NCI-H82 treated with DMSO at 0.1 percent for 48 hours (cell line): Measurements from ENCODE around the gene TRIP6.

Experiments
- DNase-seq: peaks from one replicate; lab custom pipeline; 2025; ENCODE audit not compliant: unreplicated experiment; lab: John Stamatoyannopoulos, UW

The TRIP6 gene

DNA sequence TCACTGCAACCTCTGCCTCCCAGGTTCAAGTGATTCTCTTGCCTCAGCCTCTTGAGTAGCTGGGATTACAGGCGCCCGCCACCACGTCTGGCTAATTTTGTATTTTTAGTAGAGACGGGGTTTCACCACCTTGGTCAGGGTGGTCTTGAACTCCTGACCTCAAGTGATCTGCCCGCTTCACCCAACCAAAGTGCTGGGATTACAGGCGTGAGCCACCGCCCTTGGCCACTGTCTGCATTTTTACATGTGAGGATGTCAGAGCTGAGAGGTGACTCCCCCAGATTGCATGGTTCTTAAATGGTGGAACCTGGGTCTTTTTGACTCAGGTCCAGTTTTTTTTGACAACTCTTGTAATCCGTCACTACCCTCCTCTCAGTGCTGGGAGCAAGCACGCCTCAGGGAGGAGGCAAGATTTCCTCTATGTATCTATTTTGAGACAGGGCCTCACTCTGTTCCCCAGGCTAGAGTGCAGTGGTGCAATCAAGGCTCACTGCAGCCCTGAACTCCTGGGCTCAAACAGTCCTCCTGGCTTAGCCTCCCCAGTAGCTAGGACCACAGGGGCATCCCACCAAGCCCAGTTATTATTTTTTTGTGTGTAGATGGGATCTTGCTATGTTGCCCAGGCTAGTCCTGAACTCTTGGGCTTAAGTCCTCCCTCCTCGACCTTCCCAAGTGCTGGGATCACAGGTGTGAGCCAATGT, 6.6 kb downstream of the TRIP6 start:
- DNase-seq = no peak

DNA sequence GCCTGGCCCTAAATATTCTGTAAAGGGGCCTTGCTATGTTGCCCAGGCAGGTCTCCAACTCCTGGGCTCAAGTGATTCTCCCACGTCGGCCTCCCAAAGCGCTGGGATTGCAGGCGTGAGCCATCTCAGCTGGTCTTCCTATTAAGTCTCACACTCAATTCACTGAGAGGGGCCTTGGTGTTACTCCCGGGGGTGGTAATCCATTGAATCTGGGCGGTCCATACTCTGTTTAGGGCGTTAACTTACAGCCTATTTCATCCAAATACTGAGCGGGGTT, 7.1 kb downstream of the TRIP6 start:
- DNase-seq = no peak

DNA sequence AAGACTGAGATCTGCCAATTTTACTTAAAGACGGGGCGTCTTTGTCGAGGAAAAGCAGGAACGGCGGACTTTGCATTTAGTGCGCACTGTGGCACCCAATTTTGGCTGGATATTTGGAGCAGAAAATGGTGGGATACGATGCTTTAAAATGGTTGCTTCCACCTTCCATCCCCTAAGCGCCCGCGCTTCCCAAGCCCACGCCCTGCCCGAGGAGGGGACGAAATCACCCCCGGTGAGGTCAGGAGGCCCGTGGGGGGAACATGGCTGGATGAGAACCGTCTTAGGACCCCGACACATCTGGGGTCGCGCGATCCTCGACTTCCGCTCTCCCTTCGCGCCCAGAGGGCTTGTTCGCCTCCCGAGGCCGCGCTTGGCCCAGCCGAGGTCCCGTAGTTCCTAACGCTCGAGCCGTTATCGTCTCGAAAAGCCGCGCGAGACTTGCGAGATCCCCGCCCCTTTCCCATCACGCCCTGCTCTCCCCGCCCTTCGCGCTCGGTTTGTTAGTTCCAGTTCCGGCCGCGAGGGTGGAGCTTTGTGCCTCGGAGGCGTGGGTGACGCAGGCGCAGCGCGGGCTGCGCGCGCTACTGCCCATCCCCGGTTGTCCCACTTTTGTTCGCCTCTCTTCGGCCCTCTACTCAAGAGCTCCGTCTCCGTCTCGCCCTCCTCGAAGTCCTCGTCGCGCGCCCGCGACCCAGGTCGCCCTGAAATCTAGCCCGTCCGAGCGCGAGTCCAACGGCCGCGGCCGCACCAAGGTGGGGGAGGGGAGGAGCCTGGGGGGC, 7.6 kb downstream of the TRIP6 start, which contains the start of gene SRRT:
SRRT (plus strand) TSS at position 527 of the 779 bp plus-strand sequence. CDS start 488 bp downstream, outside the sequence.
- DNase-seq = peak; percentile 89

DNA sequence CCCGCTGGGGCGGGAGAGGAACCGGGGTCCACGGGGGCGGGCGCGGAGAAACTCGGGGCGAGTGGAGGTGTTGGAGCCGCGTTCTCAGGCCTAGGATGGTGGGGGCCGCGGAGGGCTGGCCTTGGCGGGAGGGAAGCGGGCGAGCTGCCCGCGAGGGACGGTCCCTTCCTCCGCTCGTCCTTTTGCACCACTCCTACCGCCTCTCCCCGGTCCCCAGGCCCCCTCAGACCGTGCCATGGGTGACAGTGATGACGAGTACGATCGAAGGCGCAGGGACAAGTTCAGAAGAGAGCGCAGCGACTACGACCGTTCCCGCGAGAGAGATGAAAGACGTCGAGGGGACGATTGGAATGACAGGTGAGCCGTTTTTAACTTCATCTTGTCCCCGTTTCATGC, 8.2 kb downstream of the TRIP6 start:
- DNase-seq = no peak

DNA sequence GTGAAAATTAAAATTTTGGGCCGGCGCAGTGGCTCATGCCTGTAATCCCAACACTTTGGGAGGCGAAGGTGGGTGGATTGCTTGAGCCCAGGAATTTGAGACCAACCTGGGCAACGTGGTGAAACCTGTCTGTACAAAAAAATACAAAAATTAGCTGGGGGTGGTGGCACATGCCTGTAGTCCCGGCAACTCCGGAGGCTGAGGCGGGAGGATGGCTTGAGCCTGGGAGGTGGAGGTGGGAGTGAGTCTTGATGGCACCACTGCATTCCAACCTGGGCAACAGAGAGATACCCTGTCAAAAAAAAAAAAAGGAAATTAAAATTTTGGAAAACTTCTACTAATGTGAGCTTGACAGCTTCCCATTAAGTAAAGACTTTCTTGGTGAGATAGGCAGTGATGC, 10.8 kb downstream of the TRIP6 start:
- DNase-seq = no peak

DNA sequence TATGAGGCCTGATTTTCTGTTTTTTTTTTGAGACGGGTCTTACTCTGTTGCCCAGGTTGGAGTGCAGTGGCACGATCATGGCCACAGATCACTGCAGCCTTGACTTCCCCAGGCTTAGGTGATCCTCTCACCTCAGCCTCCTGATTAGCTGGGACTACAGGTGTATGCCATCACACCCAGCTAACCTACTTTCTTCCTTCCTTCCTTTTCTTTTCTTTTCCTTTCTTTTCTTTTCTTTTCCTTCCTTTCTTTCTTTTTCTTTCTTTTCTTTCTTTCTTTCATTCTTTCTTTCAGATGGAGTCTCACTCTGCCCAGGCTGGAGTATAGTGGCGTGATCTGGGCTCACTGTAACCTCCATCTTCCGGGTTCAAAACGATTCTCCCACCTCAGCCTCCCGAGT, 11.5 kb downstream of the TRIP6 start:
- no peak for DNase-seq

DNA sequence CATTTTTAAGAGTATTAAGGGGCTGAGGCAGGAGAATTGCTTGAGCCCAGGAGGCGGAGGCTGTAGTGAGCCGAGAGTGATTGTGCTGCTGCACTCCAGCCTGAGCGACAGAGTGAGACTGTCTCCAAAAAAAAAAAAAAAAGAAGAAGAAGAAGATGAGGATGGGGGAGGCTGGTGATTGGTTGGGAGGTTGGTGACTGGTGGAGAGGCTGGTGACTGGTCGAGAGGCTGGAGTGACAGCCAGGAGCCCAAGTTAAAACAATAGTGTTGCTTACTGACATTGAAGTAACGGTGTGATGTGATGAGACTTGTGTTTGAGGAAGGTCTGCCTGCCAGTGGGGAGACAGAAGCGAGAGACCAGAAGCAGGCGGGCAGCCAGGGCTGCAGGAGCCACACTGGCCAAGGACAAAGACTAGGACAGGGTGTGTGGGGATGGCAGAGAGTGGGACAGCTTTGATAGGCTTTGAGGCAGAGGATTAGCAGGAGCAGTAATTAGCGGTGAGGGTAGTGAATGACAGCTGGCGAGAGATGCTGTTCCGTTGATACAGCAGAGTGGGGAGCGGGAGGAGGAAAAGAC, 12.6 kb downstream of the TRIP6 start:
- DNase-seq = peak; percentile 93

DNA sequence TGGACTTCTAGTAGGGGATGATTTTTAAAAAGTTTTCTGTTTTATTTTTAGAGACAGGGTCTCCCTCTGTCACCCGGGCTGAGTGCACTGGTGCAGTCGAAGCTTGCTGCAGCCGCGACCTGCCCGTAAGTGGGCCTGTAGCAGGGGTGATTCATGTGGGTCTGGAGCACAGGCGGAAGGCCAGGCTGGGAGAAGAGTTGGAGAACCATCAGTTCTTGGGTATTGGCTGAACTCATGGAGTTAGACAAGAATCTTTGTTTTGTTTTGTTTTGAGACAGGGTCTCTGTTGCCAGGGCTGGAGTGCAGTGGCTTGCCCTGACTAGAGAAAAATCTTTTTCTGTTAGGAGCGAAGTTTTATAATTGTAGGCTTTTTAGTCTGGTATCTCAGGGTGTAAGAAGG, 13.5 kb downstream of the TRIP6 start:
- DNase-seq = no peak

DNA sequence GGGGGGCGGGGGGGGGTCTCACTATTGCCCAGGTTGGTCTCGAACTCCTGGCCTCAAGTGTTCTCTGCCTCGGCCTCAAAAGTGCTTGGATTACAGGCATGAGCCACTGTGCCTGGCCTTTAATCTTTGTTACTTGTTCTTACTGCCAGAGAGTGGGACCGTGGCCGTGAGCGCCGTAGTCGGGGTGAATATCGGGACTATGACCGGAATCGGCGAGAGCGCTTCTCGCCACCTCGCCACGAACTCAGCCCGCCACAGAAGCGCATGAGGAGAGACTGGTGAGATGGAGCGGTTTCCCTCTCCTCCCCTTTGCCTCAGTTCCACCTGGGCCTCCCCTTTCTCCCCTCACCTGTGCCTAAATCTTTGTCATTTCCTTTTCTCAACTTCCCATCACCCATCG, 13.9 kb downstream of the TRIP6 start:
- no peak for DNase-seq

DNA sequence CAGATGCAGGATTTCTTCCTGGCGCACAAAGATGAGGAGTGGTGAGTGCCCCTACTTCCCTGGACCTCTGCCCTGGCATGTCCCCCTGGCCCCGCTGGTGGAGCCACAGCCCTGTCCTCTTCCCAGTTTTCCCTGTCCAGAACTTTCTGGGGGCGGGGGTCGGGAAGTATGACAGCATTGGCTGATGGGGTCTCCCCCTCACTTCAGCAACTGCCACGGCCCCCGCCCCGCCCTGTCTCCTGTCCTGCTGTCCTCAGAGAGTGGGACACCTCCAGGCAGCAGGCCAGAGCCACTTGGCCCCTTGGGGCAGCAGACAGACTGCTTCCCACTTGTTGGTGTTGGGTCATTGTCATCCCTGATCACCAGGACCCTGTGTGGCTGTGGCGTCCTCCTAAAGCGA, 15.0 kb downstream of the TRIP6 start:
- DNase-seq = no peak

DNA sequence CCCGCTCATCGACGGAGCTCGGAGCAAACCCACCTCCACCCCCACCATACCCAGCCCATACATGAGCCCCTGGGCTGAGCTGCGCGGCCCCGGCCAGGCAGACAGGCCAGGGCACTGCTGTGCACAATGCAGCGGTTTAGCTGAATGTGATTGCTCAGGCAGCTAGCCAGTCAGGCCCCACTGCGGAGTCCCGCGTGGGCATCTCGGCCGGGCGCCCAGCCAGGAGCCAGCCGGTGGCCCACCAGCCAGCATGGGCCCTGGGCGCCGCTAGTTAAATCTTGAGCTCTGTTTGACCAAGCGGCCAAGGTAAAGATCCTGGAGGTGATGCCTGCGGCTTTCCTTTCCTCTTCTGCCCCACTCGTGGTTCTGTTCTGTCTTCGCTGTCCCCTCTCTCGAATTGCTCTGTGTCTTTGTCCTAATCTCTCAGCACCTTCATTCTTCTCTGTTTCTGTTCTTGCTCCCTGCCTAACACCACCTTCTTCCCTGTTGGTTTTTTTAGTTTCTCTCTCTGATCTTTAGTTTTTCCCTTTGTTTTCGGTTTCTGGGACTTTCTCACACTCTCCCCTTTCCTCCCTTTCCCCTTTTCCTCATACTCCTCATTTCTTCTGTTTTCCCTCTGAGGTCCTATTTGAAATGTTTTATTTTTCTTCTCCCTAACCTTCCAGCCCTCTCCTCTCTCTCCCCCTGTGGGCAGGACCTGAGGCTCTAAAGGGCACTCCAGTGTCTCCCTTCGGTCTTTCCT, 15.8 kb downstream of the TRIP6 start:
- DNase-seq = no peak

DNA sequence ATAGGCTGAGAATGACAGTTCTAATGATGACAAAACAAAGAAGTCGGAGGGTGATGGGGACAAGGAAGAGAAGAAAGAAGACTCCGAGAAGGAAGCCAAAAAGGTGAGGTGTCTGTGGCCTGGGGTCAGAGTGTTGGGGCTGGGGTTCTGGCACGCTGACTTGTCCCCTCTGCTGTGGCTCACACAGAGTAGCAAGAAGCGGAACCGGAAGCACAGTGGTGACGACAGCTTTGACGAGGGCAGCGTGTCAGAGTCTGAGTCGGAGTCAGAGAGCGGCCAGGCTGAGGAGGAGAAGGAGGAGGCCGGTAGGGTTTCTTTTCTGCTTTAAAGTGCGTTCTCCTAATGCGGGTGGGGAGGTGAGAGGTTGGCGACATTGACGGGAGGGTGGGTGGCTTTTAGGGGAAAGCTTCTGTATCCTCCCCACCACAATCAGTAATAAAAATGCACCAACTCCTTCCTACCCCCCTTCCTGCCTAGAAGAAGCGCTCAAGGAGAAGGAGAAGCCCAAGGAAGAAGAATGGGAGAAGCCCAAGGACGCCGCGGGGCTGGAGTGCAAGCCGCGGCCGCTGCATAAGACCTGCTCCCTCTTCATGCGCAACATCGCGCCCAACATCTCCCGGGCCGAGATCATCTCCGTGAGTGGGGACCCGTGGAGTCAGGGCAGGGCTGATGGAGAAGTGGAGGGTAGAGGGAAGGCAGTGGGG, 17.7 kb downstream of the TRIP6 start:
- no peak for DNase-seq

DNA sequence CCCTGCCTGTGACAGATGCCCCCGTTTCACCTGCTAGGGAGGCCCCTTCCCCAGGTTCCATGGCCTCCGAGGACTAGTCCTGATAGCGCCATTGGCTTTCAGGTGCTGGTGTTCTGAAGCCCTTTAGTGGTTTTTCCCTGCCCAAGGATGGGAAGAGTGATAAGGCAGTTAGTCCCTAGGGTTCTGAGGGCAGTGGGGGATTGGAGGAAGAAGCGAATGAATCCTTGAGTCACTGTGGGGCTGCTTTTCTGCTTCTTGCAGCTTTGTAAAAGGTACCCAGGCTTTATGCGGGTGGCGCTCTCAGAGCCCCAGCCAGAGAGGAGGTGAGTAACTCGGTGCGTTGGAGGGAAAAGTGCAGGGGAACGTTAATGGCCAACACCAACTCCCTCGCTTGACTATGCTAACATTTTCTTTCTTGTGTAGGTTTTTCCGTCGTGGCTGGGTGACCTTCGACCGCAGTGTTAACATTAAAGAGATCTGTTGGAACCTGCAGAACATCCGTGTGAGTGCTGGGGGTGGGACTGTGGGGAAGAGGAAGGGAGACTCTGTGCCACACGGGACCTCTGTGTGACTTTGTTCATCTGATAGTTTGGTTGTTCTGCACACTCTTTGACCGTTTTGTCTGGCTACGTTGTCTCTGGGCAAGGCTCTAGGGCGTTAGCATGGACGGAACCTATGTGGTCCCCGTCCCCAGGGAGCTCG, 18.4 kb downstream of the TRIP6 start:
- no peak for DNase-seq

DNA sequence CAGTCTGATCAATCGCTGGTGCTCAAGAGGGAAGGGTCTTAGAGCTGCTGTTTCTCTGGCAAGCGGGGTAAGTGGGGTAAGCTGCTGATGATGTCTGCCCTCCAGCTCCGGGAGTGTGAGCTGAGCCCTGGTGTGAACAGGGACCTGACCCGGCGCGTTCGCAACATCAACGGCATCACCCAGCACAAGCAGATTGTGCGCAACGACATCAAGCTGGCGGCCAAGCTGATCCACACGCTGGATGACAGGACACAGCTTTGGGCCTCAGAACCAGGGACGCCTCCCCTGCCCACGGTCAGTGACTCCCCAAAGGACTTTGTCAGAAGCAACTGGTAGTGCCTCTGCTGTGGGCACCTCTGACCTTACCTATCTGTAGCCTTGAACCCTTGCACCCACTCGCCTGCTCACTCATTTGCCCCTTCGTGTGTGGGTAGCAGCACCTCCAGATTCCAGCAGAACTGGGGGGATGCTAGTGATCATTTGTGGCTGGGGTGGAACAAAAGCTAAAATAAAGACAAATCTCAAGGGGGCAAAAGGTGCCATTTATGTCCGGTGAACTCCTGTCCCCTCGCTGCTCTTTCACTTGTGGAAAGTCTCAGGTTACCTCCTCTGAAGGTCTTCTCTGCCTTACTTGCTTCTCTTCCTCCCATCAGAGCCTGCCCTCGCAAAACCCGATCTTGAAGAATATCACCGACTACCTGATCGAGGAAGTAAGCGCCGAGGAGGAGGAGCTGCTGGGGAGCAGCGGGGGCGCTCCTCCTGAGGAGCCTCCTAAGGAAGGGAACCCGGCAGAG, 19.2 kb downstream of the TRIP6 start:
- no peak for DNase-seq

DNA sequence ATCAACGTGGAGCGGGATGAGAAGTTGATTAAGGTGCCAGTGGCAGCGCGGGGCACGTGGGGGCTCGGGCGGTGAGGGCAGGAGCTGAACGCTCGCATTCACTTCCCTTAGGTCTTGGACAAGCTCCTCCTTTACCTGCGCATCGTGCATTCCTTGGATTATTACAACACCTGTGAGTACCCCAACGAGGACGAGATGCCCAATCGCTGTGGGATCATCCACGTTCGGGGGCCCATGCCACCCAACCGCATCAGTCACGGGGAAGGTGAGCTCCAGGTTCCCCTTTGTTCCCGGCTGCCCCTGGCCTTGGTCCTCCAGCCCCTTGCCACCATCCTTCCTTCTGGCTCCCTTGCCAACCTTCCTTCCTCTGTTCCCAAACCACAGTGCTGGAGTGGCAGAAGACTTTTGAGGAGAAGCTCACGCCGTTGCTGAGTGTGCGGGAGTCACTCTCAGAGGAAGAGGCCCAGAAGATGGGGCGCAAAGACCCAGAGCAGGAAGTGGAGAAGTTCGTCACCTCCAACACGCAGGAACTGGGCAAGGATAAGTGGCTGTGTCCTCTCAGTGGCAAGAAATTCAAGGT, 19.8 kb downstream of the TRIP6 start:
- DNase-seq = no peak

DNA sequence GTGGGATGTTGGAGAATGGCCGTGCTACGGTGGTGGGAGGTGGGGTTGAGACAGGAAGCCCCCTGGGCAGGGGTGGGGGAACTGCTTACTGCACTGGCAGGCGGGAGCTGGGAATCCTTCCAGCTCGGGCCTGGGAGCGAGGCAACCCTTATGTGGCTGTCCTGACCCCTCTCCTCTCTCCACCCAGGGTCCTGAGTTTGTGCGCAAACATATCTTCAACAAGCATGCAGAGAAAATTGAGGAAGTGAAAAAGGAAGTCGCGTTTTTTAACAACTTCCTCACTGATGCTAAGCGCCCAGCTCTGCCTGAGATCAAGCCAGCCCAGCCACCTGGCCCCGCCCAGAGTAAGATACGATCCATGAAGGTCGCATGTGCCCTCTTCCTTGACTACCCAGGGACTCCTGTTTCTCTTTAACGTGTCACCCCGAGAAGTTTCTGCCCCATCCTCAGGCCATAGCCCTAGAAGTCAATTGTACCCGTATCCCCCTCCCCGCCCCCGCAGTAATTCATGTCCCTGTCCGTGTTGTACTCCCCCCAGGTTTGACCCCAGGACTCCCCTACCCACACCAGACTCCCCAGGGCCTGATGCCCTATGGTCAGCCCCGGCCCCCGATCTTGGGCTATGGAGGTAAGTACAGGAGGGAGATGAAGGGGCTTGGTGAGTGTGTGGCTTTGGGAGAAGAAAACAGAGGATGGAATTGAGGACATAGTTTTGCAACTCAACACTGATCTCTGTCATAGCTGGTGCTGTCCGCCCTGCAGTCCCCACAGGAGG, 20.5 kb downstream of the TRIP6 start:
- DNase-seq = no peak

DNA sequence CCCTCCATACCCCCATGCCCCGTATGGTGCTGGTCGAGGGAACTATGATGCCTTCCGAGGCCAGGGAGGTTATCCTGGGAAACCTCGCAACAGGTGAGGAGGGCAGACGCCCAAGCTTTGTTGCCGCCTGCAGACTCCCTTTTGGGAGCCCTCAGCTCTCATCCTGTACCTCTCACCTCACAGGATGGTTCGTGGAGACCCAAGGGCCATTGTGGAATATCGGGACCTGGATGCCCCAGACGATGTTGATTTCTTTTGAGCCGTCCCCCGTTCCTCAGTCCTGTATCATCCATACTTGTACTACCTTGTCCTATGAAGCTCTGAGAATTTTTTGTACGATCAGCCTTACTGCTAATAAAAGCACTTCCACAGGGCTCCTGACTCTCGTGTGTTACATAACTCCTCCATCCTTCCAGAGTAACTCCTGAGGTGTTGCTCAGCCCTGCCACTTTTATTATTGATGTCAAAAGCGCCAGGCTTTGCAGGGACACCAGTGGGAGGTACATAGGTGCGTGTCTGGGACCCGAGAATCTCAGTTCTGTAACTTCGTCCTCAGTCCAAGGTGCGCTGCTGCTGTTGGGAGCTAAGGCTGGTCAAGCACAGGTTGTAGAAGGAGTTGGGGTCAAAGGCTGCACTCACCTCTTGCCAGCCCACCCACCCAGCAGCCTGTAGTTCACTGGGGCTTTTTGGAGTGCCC, 21.3 kb downstream of the TRIP6 start:
- no peak for DNase-seq
